KOPT-K1 (cell line): ENCODE data around the gene DNMBP.

Experiments used
- H3K27ac ChIP-seq: fragments of 200-600 bp; sonication (generic); 2 replicates; pipeline ENCODE4 v1.5.1; 2016; ENCODE audit warnings: antibody characterized with exemption, mild to moderate bottlenecking, low read depth, low read length; ENCODE audit not compliant: poor library complexity, severe bottlenecking
- H3K36me3 ChIP-seq: fragments of 200-600 bp; sonication (generic); 2 replicates; pipeline ENCODE4 v1.5.1; 2017; ENCODE audit warnings: antibody characterized with exemption, mild to moderate bottlenecking, low read length, moderate library complexity; ENCODE audit not compliant: insufficient read depth
- H3K9me3 ChIP-seq: fragments of 200-600 bp; sonication (generic); 2 replicates; pipeline ENCODE4 v1.5.1; 2017; ENCODE audit warnings: antibody characterized with exemption, low read length, mild to moderate bottlenecking; ENCODE audit not compliant: insufficient read depth, poor library complexity, severe bottlenecking

DNMBP gene

DNA sequence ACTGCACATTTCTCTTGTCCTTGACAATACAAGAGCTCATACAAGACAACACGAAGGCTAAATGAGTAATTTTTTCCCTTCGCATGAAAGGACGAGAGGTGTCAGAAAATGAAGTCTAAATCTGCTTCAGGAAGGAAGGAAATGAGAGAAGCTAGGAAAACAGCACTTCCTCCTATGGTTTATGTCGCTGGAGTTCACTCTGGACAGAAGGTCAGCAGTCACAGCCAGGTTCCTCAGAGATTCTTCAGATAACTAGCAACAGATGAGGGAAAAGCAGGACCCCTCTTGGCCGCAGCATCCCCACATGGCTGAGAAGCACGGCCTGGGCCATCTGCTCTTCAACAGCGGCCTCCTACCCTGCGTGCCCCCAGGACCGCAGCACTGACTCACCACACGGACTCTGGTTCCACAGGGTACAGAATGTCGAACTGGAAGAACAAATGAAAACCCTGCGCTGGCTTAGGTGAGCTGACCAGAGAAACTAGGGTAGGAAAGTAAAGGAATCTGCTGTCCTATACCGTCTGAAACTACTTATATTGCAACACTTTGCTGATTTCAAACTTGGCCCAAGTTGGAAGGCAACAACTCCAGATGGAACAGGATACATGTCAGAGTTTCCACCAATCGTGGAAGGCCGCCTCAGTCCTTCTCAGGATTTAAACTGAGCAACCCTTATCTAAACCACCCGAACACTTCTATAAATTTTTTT lies 26.3 kb downstream of the DNMBP start:
- Histone ChIP-seq H3K27ac (no peak overlapping the region), H3K36me3 (no peaks in the 10 kb centered on the region), H3K9me3 (no peaks in the 10 kb centered on the region)

GRCh38 chr10:99982728-99983127 lies 27.0 kb downstream of the DNMBP start:
- no peaks in the 10 kb centered on the region for H3K9me3 ChIP-seq
- H3K27ac ChIP-seq, result no peak overlapping the region
- H3K36me3 ChIP-seq, result no peaks in the 10 kb centered on the region

DNA sequence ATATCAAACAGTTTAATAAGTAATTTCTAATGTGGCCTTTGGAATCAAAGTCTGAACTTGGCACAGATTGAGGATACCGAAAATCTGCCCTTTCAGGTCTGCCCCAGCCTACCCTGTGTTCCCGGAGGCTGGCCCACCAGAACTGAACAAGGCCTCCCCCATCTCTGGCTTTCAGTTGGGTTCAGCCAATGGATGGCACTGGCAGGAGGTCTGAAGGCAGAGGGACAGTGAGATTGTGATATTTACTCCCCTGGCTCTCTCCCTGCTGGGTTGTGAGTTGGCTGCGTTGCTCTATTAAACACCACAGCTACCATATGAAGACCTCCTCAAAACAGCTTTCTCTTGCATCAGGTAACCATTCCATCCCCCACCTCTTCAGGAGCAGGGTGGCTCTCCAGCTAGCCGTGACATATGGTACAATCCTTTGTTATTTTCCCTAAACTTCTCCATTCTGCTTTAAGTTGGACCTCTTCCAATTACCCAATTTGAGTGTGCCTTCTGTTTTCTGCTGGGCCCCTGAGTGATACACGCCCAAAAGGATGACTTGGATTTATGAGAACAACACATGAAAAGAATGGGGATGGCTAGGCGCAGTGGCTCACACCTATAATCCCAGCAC lies 28.1 kb downstream of the DNMBP start:
- Histone ChIP-seq H3K36me3 (no peaks in the 10 kb centered on the region), H3K27ac (no peak overlapping the region), H3K9me3 (no peaks in the 10 kb centered on the region)

DNA sequence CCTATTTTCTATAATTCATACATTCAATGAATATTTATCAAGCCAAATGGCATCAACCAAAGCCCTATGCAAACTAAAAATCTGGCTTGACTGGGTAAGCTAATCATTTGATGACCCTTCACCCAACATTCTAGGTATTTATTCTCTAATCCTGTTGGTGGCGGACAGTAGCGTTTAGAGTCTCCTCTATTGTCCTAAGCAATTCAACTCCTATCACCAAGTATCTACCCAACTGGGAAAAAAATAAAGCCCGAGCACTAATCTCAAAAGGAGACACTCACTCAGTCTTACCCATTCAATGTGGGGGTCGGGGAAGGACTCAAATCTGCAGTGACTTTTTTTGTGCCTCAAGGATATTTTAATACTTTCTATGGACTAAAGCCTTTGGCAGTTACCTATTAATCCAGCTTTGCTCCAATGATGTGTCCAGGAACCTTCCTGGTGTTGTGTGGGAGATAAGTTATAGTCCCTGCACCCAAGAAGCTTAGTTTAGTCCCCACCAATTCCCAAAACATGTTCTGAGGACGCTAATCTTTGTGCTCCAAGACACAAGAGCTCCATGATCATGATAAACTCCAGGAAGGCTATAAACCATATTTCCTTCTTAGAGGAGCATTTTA lies 30.6 kb downstream of the DNMBP start:
- no peaks in the 10 kb centered on the region for H3K36me3 ChIP-seq
- H3K27ac ChIP-seq, result no peak overlapping the region
- H3K9me3 ChIP-seq, result no peaks in the 10 kb centered on the region

DNA sequence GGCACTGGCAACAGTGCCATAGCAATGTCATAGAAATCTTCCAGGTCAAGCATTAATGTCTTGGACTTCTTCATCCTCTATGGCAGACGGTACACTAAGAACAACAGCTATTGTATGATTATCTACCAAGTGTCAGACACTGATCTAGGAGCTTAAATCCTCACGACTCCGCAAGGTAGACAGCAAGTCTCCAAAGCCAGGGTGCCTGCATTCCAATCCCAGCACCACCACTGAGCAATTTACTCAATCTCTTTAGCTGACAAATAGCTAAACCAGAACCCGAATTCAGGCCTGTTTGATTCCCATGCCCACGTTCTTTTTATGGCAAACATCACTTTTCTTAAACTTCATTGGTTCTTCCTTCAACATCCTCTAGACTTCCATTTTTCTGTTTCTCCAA lies 31.8 kb downstream of the DNMBP start:
- no peaks in the 10 kb centered on the region for H3K9me3 ChIP-seq
- H3K27ac ChIP-seq, result no peak overlapping the region

DNA sequence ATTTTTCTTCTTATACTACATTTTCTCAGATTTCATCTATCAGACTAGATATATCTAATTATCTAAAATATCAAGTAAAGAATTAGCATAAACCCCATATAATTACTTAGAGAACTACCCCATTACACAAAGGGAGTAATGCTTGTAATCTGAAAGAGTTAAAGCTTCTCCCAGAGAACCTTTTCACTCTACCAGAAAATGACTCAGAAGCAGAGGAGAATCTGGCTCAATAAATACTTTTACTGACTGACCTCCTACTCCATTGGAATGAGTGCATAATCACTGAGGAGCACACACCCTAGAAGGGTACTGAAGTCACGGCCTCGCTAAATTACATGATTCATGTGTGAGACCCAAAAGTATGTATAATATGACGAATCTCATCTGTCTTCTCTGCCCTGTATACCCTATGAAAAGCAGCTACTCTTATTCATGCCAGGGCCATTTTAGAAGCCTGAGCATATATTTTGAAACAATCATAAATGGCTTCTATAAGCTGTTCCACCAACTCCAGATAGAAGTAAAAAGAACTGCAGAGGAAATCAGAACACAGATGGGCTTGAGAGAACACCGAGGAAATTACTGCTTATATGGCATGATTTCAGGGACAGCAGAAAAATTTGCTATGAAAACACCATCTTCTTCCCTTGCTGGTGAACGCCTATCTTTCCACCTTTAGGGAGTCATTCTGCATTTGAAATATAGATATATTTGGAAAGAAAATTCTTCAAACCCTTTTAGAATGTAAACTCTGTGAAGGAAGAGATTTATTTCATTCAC lies 32.7 kb downstream of the DNMBP start:
- H3K9me3 ChIP-seq, result no peaks in the 10 kb centered on the region
- no peak overlapping the region for H3K27ac ChIP-seq
- no peaks in the 10 kb centered on the region for H3K36me3 ChIP-seq

More for the DNA sequence above, 31.8 kb downstream of the DNMBP start:
- H3K36me3 ChIP-seq, result no peaks in the 10 kb centered on the region

DNA sequence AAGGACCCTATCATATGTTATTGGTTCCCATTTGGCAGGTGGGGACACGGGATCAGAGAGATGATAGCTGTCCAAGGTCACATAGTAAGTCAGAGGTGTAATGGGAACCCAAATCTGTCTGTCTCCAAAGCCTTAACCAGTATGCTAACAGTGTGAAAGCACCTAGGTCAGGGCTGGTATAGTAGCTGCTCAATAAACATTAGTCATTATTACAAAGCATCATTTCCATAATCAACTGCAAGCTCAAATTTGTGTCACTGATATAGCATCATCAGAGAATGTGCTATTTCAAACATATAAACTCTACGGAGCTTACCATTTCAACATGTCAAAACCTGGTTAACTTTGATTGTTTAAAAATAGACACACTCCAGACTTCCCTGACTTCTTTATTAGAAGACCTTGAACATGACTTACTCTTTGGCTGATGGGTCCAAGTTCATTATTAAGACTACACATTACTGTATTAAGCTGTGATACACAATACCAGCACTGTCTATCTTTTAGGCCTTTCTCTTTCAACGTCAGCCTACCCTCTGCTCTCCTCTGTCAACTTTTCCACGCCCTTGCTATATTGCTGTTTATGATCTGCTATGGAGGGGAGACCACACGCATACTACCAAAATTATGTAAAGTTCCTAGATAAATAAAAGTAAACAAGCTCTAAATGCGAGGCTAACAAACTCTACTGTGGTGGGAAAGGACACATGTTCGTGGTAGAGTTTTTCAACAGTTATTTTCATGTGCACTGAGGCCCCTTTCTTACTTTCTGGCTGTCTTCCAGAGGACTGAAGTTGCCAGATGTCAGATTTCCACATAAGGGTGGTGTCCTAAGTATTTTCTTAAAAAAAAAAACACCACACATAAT lies 33.6 kb downstream of the DNMBP start:
- no peaks in the 10 kb centered on the region for H3K9me3 ChIP-seq
- no peaks in the 10 kb centered on the region for H3K36me3 ChIP-seq
- H3K27ac ChIP-seq, result no peak overlapping the region

GRCh38 chr10:99975106-99975829 lies 34.5 kb downstream of the DNMBP start:
- Histone ChIP-seq H3K36me3 (no peaks in the 10 kb centered on the region), H3K9me3 (no peaks in the 10 kb centered on the region), H3K27ac (no peak overlapping the region)

GRCh38 chr10:99973190-99973589 lies 36.6 kb downstream of the DNMBP start:
- H3K27ac ChIP-seq, result no peak overlapping the region
- no peaks in the 10 kb centered on the region for H3K9me3 ChIP-seq
- no peaks in the 10 kb centered on the region for H3K36me3 ChIP-seq

GRCh38 chr10:99967961-99968360 lies 41.8 kb downstream of the DNMBP start:
- Histone ChIP-seq H3K27ac (no peak overlapping the region), H3K9me3 (no peaks in the 10 kb centered on the region), H3K36me3 (no peaks in the 10 kb centered on the region; the same call in 1 of the 2 replicates)

GRCh38 chr10:99966306-99966705 lies 43.4 kb downstream of the DNMBP start:
- Histone ChIP-seq H3K9me3 (no peaks in the 10 kb centered on the region), H3K27ac (no peak overlapping the region), H3K36me3 (no peaks in the 10 kb centered on the region; the same call in 1 of the 2 replicates)

DNA sequence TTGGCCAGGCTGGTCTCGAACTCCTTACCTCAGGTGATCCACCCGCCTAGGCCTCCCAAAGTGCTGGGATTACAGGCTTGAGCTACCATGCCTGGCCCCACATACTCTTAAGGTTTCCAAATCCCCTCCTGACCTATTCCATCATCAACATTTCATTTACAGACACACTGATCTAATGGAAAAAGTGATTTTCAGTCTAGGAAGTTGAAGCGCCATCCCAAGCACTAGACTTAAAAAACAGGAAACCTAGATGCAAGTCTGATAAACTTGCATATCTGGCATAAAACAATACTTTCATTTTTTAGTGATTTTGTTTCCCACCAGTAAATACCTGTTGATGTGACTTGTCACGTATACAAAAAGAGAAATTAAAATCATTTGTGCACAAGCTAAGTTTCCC lies 44.0 kb downstream of the DNMBP start:
- no peaks in the 10 kb centered on the region; the same call in 1 of the 2 replicates for H3K36me3 ChIP-seq
- no peaks in the 10 kb centered on the region for H3K9me3 ChIP-seq
- no peak overlapping the region for H3K27ac ChIP-seq

- no peak overlapping the region for H3K27ac ChIP-seq
- no peaks in the 10 kb centered on the region for H3K9me3 ChIP-seq
Observed at GRCh38 chr10:99964791-99965190, 45.0 kb downstream of the DNMBP start.

More at GRCh38 chr10:99964791-99965190, 45.0 kb downstream of the DNMBP start:
- no peaks in the 10 kb centered on the region; the same call in 1 of the 2 replicates for H3K36me3 ChIP-seq
